Aorta (tissue), 5 donors: ENCODE data around the gene CDH15. TPM values are rescaled to one million over a fixed set of nuclear protein-coding genes. Genes with fewer than 3 reads are reported as not detected.

Source experiments
- ATAC-seq: fragments of 200-7000 bp; cut with Tn5 transposase; one replicate; pipeline ENCODE4 v1.9.1; 2022; ENCODE audit warnings: moderate library complexity; ENCODE audit not compliant: low FRiP score
- DNase-seq, 2 donors: peaks; one replicate each; pipeline ENCODE4 v3.0.0-alpha.2; 2020
- H3K27ac ChIP-seq, 2 donors: one replicate each; pipeline ENCODE4 v1.5.1; 2013; ENCODE audit warnings: low read length in 2 of 2, mild to moderate bottlenecking in 2 of 2, moderate library complexity in 2 of 2, control low read depth in 1 of 2, inconsistent platforms in 1 of 2, low read depth in 1 of 2
- H3K27me3 ChIP-seq, 2 donors: one replicate each; pipeline ENCODE4 v1.6.1; 2013; ENCODE audit warnings: control low read depth in 1 of 2, low read length in 1 of 2, mild to moderate bottlenecking in 1 of 2, moderate library complexity in 1 of 2; ENCODE audit not compliant: insufficient read depth in 2 of 2, control insufficient read depth in 1 of 2
- H3K36me3 ChIP-seq, 2 donors: one replicate each; pipeline ENCODE4 v1.6.1; 2013; ENCODE audit warnings: control low read depth in 1 of 2, low read length in 1 of 2, mild to moderate bottlenecking in 1 of 2; ENCODE audit not compliant: insufficient read depth in 2 of 2, control insufficient read depth in 1 of 2
- H3K4me1 ChIP-seq, 2 donors: one replicate each; pipeline ENCODE4 v1.6.1; 2013; ENCODE audit warnings: low read length in 2 of 2, control low read depth in 1 of 2, mild to moderate bottlenecking in 1 of 2, moderate library complexity in 1 of 2; ENCODE audit not compliant: insufficient read depth in 2 of 2, control insufficient read depth in 1 of 2
- H3K4me3 ChIP-seq, 2 donors: one replicate each; pipeline ENCODE4 v1.5.1; 2013; ENCODE audit warnings: low read length in 2 of 2, control low read depth in 1 of 2, mild to moderate bottlenecking in 1 of 2
- H3K9me3 ChIP-seq: one replicate; pipeline ENCODE4 v1.6.1; 2013; ENCODE audit warnings: mild to moderate bottlenecking, low read length; ENCODE audit not compliant: control insufficient read depth
- WGBS, 2 donors: extraction: QIAGEN DNeasy Blood & Tissue Kit; methylation state at CpG; one replicate each; pipeline ENCODE4 v1.1.7; 2013; 5-methylcytosine and 5-hydroxymethylcytosine counted together
- intact Hi-C, 2 donors: fragments of 100-400 bp; cut with DNase I; formaldehyde crosslinking; loops; one replicate each; pipeline versions ENCODE4 v1.14.2 to v1.15.0; 2022
- polyA plus RNA-seq, 2 donors: library from polyadenylated mRNA; stranded (reverse); fragments of 200-250 nt; gene quantifications; one replicate each; pipeline ENCODE4 v1.2.3, GENCODE V29; 2013
- total RNA-seq, 2 donors: library from RNA; stranded (reverse); fragmentation: NEBNext Ultra II Directional; extraction: Animal tissue kit (Norgen Biotek cat#: 25700); gene quantifications; one replicate each; pipeline ENCODE4 v1.2.1, GENCODE V29; 2021
- donor health status: healthy with polysubstance abuse.
- donor health status: Bipolar disorder and iron deficiency.
- donor health status: DM: no; HTN: no; CAD: no.
- donor health status: DM: no; HTN: no; CAD: no.
- donor health status: DM: yes; HTN: yes; CAD: no.

The CDH15 gene
- total and polyA plus RNA-seq, 4 donors: 0.08 to 0.21 TPM; not detected in 2

DNA sequence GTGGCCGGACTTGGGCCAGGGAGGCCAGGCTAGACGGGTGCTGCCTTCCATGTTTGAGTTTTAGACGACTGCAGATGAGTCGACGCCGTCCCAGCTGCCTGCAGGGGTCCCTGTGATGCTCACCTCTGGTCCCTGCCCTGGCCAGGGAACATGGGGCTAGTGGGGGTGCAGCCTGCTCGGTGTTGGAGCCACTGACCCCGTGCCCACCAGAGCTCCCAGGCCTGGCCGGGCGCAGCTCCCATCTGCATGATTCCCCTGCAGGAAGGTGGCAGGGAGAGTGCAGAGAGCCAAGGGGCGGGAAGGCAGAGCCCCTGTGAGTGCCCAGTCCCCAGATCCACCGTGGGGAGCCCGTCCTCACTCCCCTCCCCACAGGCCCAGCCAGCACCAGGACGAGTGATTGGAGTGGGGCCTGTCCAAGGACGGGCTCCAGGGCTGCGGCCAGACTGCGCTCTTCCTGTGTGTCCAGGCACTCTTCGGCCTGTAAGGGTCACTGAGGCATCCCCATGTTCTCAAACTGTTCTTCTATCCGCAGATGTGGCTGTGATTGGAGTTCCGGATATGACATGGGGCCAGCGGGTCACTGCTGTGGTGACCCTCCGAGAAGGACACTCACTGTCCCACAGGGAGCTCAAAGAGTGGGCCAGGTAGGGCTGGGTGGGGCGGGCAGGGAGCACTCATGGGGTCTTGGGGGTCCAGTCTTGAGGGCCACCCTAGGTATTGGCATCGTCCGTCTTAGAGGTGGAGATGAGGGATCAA, 26.0 kb upstream of the CDH15 start:
- Histone ChIP-seq H3K27ac (no peak overlapping the region), H3K4me1 (no peaks in the 10 kb centered on the region), H3K4me3 (no peak overlapping the region), H3K36me3 (peaks cover 0 to 2% of the 10 kb centered on the region in 2 donors), H3K9me3 (no peaks in the 10 kb centered on the region), H3K27me3 (no peaks in the 10 kb centered on the region)
- ATAC-seq: no peak
- intact Hi-C loops: no loop called here
- peak in 1 of 2 donors; percentile 38 for DNase-seq
- 93 to 96% methylated on average over 25 of the region's 25 CpGs for WGBS, 2 donors

DNA sequence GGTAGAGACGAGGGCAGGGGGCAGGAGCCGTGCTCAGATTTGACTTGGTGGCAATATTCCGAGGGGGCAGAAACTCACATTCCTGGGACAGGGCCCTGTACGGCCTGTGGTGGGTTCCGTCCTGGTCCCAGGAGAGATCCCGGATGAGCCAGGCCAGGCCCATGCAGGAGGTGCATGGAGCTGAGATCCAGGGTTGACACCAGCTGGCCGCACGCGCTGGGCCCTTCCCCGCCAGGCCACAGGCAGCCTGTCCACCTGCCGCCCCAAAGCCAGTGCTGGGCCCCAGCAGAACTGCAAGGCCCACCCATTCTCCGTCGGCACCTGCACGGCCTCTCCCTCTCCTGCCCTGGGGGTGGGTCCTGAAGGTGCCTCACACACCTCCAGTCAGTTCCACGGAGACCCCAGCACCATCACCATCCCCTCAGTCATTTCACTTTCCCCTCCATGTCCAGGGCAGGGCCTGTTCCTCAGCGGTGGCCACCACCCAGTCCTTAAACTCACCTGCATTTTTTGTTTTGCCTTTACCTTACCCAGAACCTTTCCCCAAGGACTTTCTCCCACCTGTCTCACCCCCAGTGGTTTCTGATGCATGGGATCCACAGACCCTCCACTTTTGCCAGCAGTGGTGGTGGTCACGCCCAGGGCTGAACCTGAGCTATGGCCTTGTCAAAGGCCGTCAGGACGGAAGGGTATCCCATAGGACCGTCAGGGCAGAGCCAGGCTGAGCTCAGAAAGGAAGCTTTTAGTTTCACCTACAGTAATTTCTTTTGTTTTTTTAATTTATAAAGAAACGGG, 25.1 kb upstream of the CDH15 start:
- intact Hi-C loops: no loop called here
- no peaks in the 10 kb centered on the region for H3K9me3 ChIP-seq
- H3K4me3 ChIP-seq: no peak overlapping the region
- H3K27ac ChIP-seq: no peak overlapping the region
- H3K36me3 ChIP-seq: peaks cover 0 to 2% of the 10 kb centered on the region in 2 donors
- ATAC-seq (no peak), DNase-seq (peak in 1 of 2 donors; percentile 40)
- no peaks in the 10 kb centered on the region for H3K4me1 ChIP-seq
- H3K27me3 ChIP-seq: no peaks in the 10 kb centered on the region
- 96 to 97% methylated on average over 16 to 21 of the region's 21 CpGs for WGBS, 2 donors

DNA sequence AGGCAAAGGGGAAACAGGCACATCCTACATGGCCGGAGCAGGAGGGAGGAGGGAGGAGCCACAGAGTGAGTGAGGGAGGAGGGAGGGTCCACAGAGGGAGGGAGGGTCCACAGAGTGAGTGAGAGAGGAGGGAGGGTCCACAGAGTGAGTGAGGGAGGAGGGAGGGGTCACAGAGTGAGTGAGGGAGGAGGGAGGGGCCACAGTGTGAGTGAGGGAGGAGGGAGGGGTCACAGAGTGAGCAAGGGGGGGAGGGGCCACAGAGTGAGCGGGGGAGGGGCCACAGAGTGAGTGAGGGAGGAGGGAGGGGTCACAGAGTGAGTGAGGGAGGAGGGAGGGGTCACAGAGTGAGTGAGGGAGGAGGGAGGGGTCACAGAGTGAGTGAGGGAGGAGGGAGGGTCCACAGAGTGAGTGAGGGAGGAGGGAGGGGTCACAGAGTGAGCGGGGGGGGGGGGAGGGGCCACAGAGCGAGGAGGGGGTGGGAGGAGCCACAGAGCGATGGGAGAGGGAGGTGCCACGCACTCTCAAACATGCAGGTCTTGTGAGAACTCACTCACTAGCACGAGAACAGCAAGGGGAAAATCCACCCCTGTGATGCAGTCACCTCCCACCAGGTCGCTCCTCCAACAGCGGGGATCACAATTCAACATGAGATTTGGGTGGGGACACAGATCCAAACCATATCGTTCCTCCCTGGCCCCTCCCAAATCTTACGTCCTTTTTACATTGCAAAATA, 24.3 kb upstream of the CDH15 start:
- ATAC-seq (no peak), DNase-seq (no peak)
- Histone ChIP-seq H3K27ac (no peak overlapping the region), H3K9me3 (no peaks in the 10 kb centered on the region), H3K4me1 (no peaks in the 10 kb centered on the region), H3K27me3 (no peaks in the 10 kb centered on the region), H3K36me3 (peaks cover 0 to 2% of the 10 kb centered on the region in 2 donors), H3K4me3 (no peak overlapping the region)
- 86 to 91% methylated on average over 8 to 11 of the region's 11 CpGs for WGBS, 2 donors
- intact Hi-C loops: no loop called here

- Histone ChIP-seq H3K4me3 (no peak overlapping the region), H3K36me3 (peaks cover 0 to 2% of the 10 kb centered on the region in 2 donors), H3K27ac (no peak overlapping the region), H3K27me3 (no peaks in the 10 kb centered on the region), H3K9me3 (no peaks in the 10 kb centered on the region), H3K4me1 (no peaks in the 10 kb centered on the region)
- WGBS, 2 donors: 98 to 99% methylated on average over 9 of the region's 9 CpGs
- ATAC-seq: no peak
- intact Hi-C loops: no loop called here
- no peak for DNase-seq
Measured at GRCh38 chr16:89149386-89149785, 22.2 kb upstream of the CDH15 start.

DNA sequence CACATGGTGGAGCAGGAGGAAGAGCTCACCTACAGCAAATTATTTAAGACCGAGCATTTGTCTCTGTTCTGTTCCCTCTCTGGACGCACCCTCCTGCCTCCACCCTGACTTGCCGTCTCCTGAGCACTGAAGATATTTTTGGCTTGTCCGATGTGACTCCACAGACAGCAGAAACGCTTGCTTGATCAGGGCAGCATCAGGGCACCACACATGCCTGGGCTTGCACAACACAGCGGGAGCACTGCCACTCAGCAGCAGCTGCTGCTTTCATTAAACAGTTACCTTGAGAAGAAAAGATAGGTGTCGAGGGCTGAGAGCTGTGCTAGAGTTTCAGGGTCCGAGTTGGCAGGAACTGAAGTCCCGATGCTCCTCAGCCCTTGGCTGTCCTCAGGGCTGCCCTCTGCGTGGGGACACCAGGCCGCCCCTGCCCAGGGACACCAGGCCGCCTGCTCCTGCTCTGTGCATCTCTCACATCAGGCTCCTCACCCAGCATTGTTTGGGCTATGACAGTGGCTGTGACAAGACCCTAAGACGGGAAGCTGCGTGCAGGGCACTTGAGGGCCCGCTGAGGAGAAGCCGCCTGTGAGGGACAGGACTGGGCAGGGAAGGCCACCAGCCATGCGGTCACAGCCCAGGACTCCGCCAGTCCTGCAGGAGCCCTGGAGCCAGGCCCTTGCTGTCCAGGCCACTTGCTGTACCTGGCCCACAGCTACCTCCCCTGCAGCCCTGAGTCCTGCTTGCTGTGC, 21.3 kb upstream of the CDH15 start:
- Histone ChIP-seq H3K4me1 (no peaks in the 10 kb centered on the region), H3K27ac (no peak overlapping the region), H3K36me3 (peaks cover 0 to 2% of the 10 kb centered on the region in 2 donors), H3K9me3 (no peaks in the 10 kb centered on the region), H3K4me3 (no peak overlapping the region), H3K27me3 (no peaks in the 10 kb centered on the region)
- ATAC-seq (no peak), DNase-seq (peak in 1 of 2 donors; percentile 32)
- intact Hi-C loops: no loop called here
- 95 to 96% methylated on average over 17 to 18 of the region's 18 CpGs for WGBS, 2 donors

DNA sequence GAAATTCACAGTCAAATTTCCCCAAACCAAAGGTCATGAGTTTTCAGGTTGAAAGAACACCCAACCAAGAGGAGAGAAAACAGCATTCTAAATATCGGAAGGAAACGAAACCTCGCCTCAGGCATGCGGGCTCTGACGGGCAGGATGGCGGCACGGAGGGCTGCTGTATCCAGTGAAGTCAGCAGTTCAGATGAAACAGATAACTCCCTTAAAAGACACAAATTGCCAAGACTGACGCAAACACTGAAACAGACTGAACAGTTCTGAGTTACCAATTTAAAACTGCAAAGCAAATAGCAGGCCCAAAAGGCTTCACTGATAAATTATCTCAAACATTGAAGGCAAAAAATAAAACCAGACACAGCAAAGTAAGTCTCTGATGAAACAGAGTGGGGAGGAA, 20.6 kb upstream of the CDH15 start:
- intact Hi-C loops: no loop called here
- DNase-seq: no peak
- Histone ChIP-seq H3K27ac (no peak overlapping the region), H3K9me3 (no peaks in the 10 kb centered on the region), H3K4me1 (no peaks in the 10 kb centered on the region), H3K27me3 (no peaks in the 10 kb centered on the region), H3K36me3 (peaks cover 0 to 2% of the 10 kb centered on the region in 2 donors), H3K4me3 (no peak overlapping the region)
- WGBS, 2 donors: 95 to 96% methylated on average over 8 of the region's 8 CpGs
- no peak for ATAC-seq

DNA sequence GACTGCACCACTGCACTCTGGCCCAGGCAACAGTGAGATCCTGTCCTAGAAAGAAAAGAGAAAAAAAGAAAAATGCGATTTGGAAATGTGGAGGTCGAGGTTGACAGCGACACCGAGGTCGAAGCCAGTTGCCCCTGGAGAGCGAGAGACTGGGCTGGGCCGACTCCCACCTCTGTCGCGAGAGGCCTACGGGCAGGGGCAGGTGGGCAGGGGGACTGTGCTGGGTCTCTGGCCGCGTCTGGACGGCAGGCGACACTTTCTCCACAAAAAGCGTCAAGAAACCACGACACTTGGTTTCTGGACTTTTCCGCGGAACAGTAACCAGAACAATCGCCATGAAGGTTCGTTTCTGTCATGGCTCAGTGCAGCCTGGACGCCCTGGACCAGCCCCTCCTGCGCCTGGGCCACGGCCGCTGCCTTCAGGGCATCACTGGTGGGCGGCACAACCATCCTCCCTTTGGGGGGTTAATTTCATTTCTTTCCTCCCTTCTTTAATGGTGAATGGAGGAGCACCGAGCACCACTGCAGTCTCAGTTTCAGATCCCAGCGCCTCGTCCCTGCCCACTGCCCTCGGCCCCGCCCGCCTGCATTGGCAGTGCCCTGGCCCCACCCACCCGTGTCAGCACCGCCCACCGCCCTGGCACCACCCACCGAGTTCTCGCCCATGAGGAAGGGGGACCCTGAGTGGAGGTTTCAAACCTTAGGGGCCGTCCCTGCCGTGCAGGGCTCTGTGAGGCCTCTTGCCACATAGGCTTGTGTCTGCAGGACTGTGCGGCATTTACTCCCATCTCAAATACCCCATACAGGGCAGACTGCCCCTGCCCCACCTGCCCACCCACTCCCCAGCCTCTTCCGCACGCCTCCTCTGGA, 18.5 kb upstream of the CDH15 start:
- Histone ChIP-seq H3K4me3 (no peak overlapping the region), H3K27ac (no peak overlapping the region), H3K9me3 (no peaks in the 10 kb centered on the region), H3K27me3 (no peaks in the 10 kb centered on the region), H3K36me3 (no peaks in the 10 kb centered on the region), H3K4me1 (no peaks in the 10 kb centered on the region)
- ATAC-seq: no peak
- peak in 1 of 2 donors; percentile 28 for DNase-seq
- intact Hi-C loops: no loop called here
- 90 to 92% methylated on average over 37 to 41 of the region's 41 CpGs for WGBS, 2 donors
